Measurements from ENCODE around the gene HINFP. TPM values are rescaled to one million over a fixed set of nuclear protein-coding genes. Genes with fewer than 3 reads are reported as not detected.
A peak's percentile ranks its signal among the peaks of the same experiment; 100 is the strongest.

Gene HINFP
- total and polyA plus RNA-seq, 2 experiments from 2014 or later = 12.6 to 29.2 TPM

DNA sequence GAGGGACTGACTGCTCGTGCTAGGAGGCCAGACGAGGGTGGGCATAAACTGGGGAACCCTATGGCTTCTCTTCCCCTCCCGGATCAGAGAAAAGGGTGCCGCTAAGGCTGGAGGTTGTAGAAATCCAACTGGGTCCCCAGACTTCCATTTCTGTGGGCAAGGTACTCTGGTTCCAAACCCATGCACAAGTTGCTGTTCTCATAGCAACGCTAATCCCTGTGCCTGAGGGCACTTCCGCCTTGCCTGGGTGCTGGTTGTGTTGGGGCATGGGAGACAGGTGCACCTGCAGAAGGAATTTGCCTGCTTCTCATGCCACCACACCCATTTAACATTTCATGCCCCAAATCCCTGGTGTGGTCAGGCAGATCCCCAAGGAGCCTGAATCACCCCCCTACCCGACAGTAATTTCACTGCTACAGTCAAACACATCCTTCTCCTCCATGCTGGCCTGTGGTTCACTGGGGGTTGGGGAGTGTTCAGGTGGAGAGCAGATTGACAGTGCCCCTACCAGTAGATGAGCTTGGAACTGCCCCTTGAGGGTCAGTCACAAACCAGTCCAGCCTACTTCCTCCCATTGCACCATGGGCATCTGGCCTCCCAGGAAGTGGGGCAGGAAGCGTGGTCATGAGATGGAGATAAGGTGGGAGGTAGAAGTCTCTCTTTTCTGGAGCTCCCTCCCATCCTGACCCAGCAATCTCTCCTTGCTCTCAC, 13.1 kb upstream of the HINFP start (continued):
- TF ChIP-seq, protein P1, sequence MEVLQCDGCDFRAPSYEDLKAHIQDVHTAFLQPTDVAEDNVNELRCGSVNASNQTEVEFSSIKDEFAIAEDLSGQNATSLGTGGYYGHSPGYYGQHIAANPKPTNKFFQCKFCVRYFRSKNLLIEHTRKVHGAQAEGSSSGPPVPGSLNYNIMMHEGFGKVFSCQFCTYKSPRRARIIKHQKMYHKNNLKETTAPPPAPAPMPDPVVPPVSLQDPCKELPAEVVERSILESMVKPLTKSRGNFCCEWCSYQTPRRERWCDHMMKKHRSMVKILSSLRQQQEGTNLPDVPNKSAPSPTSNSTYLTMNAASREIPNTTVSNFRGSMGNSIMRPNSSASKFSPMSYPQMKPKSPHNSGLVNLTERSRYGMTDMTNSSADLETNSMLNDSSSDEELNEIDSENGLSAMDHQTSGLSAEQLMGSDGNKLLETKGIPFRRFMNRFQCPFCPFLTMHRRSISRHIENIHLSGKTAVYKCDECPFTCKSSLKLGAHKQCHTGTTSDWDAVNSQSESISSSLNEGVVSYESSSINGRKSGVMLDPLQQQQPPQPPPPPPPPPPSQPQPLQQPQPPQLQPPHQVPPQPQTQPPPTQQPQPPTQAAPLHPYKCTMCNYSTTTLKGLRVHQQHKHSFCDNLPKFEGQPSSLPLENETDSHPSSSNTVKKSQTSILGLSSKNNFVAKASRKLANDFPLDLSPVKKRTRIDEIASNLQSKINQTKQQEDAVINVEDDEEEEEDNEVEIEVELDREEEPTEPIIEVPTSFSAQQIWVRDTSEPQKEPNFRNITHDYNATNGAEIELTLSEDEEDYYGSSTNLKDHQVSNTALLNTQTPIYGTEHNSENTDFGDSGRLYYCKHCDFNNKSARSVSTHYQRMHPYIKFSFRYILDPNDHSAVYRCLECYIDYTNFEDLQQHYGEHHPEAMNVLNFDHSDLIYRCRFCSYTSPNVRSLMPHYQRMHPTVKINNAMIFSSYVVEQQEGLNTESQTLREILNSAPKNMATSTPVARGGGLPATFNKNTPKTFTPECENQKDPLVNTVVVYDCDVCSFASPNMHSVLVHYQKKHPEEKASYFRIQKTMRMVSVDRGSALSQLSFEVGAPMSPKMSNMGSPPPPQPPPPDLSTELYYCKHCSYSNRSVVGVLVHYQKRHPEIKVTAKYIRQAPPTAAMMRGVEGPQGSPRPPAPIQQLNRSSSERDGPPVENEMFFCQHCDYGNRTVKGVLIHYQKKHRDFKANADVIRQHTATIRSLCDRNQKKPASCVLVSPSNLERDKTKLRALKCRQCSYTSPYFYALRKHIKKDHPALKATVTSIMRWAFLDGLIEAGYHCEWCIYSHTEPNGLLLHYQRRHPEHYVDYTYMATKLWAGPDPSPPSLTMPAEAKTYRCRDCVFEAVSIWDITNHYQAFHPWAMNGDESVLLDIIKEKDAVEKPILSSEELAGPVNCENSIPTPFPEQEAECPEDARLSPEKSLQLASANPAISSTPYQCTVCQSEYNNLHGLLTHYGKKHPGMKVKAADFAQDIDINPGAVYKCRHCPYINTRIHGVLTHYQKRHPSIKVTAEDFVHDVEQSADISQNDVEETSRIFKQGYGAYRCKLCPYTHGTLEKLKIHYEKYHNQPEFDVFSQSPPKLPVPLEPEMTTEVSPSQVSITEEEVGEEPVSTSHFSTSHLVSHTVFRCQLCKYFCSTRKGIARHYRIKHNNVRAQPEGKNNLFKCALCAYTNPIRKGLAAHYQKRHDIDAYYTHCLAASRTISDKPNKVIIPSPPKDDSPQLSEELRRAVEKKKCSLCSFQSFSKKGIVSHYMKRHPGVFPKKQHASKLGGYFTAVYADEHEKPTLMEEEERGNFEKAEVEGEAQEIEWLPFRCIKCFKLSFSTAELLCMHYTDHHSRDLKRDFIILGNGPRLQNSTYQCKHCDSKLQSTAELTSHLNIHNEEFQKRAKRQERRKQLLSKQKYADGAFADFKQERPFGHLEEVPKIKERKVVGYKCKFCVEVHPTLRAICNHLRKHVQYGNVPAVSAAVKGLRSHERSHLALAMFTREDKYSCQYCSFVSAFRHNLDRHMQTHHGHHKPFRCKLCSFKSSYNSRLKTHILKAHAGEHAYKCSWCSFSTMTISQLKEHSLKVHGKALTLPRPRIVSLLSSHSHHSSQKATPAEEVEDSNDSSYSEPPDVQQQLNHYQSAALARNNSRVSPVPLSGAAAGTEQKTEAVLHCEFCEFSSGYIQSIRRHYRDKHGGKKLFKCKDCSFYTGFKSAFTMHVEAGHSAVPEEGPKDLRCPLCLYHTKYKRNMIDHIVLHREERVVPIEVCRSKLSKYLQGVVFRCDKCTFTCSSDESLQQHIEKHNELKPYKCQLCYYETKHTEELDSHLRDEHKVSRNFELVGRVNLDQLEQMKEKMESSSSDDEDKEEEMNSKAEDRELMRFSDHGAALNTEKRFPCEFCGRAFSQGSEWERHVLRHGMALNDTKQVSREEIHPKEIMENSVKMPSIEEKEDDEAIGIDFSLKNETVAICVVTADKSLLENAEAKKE (CRISPR knock-in tag; IDR thresholded peaks at IDR 0.05) = no peak
- TF ChIP-seq CREB1 (CRISPR knock-in tag; IDR thresholded peaks at IDR 0.05; ENCODE audit: low read depth) = no peak
- TF ChIP-seq EZH2 (IDR thresholded peaks at IDR 0.05; ENCODE audit: low read depth, unreplicated experiment) = no peak
- TF ChIP-seq NANOG (IDR thresholded peaks at IDR 0.05; ENCODE audit: borderline replicate concordance) = no peak

DNA sequence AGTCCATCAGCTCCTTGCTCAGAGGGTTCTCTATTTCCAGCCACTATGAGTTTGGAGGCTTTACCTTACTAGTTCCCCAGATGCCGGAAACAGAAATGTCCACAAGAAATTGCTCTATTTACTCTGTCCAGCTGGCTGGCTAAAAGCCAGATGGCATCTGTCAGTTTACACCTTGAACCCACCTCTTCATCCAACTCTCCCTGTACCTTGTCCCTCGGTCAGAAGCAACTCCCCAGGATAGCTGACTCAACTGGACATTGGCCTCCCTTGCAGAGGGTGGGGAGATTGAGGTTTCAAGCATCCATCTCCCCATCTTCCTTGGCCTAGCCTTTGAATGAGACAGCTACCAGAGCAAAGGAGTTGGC, 12.5 kb upstream of the HINFP start:
- Histone ChIP-seq H3K9me2 (ENCODE audit: insufficient read depth) (no peaks in the 10 kb centered on the region), H2AFZ (no peak overlapping the region), H3K27ac (ENCODE audit: low read depth) (no peak overlapping the region), H3K4me2 (peak overlapping the region; percentile 99; the same call in 1 of the 2 replicates), H3K79me2 (replicated peaks; ENCODE audit: insufficient read depth) (no peaks in the 10 kb centered on the region), H3K36me3 (ENCODE audit: insufficient read depth) (no peaks in the 10 kb centered on the region), H3K4me1 (ENCODE audit: insufficient read depth) (peaks cover 18% of the 10 kb centered on the region), H3K27me3 (ENCODE audit: insufficient read depth) (peaks cover 20% of the 10 kb centered on the region), H4K20me1 (replicated peaks; ENCODE audit: insufficient read depth) (no peaks in the 10 kb centered on the region), H3K4me3 (peak overlapping the region; percentile 84; the same call in 1 of the 2 replicates), H3F3A (replicated peaks; ENCODE audit: low read depth) (peaks cover 9% of the 10 kb centered on the region; the same call in 1 of the 2 replicates)
- Mint-ChIP-seq H3K4me3 (peak overlapping the region; percentile 76), H3K4me1 (peaks cover 26% of the 10 kb centered on the region), H3K27ac (no peak overlapping the region), H3K9me3 (no peaks in the 10 kb centered on the region), H3K27me3 (ENCODE audit: insufficient read depth, low read depth, poor library complexity) (peaks cover 21% of the 10 kb centered on the region), H3K36me3 (ENCODE audit: low read depth) (no peaks in the 10 kb centered on the region; the same call in 2 of the 3 replicates)
- TF ChIP-seq CREB1 (CRISPR knock-in tag; IDR thresholded peaks at IDR 0.05; ENCODE audit: low read depth) (no peak), ZNF114 (CRISPR knock-in tag; IDR thresholded peaks at IDR 0.05) (no peak), JUNB (IDR thresholded peaks at IDR 0.05; ENCODE audit: unreplicated experiment) (no peak), EZH2 (IDR thresholded peaks at IDR 0.05; ENCODE audit: low read depth, unreplicated experiment) (no peak)
- TF ChIP-seq, protein P1 (CRISPR knock-in tag; IDR thresholded peaks at IDR 0.05) = no peak
- TF ChIP-seq, protein P2, sequence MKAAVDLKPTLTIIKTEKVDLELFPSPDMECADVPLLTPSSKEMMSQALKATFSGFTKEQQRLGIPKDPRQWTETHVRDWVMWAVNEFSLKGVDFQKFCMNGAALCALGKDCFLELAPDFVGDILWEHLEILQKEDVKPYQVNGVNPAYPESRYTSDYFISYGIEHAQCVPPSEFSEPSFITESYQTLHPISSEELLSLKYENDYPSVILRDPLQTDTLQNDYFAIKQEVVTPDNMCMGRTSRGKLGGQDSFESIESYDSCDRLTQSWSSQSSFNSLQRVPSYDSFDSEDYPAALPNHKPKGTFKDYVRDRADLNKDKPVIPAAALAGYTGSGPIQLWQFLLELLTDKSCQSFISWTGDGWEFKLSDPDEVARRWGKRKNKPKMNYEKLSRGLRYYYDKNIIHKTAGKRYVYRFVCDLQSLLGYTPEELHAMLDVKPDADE (IDR thresholded peaks at IDR 0.05) = no peak
- DNase-seq (ENCODE audit: low spot score) (no peak), ATAC-seq (no peak)
